ENCODE measurements around the gene RARA. TPM values are rescaled to one million over a fixed set of nuclear protein-coding genes. Genes with fewer than 3 reads are reported as not detected.

The RARA gene
- polyA plus RNA-seq, 3 donors = 37.7 to 41.5 (median 40.2) TPM

DNA sequence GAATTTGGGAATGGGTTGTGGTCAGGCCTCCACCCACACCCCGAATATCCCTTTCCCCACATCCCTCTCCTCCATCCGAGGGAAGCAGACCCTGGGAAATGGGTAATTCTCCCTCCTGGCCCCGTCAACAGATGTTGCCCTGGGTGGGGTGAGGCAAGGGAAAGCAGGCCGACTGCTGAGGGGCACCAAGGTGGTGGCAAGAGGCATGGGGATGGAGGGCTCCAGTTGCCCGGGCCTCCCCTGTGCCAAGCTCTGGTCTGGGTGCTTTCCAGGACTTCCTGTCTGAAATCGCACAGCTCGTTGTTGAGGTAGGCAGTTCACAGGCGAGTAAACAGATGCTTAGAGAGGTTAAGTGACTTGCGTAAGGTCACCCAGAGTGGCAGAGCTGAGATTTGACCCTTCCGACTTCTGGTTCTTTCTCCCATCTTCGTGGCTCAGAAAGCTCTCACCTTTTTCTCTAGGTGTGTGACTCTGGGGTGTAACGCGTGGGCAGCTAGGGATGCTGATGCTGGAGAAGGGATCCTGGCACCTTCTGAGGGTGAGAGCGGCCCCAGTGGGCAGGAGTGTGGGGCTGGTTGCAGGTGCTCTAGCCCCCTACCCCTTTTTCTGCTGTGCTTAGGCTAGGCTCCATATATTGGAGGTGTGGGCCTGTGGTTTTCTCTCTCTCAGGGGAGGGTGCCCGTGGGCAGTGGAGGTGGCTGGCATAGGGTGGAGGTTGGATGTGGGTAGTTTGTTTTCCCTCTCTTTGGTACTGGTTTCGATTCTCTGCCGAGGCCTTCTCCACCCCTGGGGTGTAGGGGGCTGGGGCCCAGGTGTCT lies 17.2 kb downstream of the RARA start:
- DNase-seq = no peak

DNA sequence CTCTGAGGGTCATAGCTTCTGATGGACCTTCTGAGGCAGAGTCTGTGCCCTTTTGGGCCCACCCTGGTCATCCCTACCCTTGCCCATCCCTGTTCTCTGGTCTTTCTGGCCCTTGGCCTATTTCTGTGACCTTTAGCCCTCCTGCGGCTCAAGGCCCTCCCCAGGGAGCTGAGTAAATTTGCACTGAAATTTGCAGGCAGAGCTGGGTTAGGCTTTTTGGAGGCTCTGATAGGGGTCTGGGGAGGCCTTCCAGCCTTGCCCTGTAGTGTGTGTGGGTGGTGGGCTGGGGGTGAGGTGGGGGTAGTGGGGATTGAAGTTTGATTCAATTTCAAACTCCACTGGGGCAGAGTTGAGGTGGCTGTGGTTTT lies 17.8 kb downstream of the RARA start:
- DNase-seq = no peak

DNA sequence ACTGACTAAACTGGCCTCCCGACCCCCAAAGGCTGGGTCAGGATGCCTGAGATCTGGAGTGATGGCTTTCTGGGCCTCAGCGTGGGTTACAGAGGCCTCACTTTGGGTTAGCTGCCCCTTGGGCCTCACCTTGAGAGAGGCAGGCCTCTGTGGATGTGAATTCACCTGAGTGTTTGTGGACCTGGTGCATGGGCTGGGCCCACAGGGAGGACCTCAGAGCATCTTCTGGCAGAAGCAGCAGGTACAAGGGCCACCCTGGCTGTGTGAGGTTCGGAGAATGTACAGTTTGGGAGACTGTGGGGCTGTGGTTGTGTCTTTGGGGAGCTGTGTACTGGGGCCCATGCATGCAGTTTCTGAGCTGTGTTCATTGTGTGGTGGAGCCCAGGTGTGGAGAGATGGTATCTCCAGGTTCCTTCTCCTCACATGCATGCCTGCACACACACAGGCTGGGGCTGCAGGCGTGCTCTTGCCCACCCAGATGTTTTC lies 18.3 kb downstream of the RARA start:
- no peak for DNase-seq

DNA sequence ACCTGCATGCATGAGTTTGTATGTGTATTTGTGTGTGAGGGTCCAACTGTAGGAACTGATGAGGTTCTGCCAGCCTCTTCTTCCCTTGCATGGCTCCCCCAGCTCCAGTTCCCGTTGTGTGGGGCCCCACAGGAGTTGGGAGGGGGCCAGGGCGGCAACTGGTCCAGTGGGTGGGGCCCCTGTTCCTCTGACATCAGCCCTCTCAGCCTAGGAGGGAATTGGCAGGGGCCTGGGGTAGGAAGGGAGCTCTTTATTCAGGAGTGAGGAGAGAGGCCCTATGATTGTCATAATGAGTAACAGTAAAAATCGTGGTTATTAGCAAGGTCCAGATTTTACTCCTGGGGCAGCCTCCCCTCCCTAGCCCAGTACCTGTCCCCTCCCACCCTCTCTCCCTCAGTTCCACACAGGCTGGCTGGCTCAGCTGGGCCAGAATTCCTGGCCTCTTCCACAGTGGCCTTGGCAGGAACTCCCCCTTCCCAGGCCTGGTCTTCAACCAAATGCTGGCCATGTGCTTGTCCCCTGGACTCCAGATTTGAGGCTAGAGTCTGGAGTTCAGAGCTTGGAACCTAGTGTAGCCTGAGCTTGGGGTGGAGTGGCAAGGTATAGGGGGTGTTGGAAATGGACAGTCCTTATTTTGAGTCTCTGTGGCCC lies 18.9 kb downstream of the RARA start:
- no peak for DNase-seq

- no peak for DNase-seq
Observed at GRCh38 chr17:40328386-40328766, 19.4 kb downstream of the RARA start.

GRCh38 chr17:40329839-40330794 lies 21.1 kb downstream of the RARA start:
- DNase-seq = no peak

- DNase-seq = no peak
Observed at GRCh38 chr17:40330850-40331470, 22.0 kb downstream of the RARA start.

- DNase-seq = no peak
Observed at GRCh38 chr17:40331743-40332641, 23.0 kb downstream of the RARA start.

GRCh38 chr17:40333781-40334448 lies 24.9 kb downstream of the RARA start:
- no peak for DNase-seq

GRCh38 chr17:40335620-40336019 lies 26.6 kb downstream of the RARA start:
- DNase-seq = no peak

DNA sequence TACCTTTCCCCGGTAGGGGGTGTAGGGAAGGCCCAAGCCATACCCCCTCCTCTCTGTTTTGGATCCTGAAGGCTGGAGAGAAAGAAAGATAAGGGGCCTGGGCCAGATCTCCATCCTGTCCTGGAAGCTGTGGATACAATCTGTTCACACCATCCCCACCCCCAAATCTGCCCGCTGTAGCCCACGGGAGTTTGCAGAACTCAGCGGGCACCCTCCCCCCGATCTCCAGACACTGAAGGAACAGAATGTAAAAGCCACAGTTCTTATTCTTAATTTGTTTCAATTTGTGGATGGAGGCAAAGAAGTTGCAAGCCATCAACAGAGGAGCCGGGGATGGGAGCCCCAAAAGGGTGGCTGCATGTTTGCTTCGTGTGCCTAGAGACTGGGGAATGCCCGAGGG lies 28.4 kb downstream of the RARA start:
- DNase-seq = no peak

DNA sequence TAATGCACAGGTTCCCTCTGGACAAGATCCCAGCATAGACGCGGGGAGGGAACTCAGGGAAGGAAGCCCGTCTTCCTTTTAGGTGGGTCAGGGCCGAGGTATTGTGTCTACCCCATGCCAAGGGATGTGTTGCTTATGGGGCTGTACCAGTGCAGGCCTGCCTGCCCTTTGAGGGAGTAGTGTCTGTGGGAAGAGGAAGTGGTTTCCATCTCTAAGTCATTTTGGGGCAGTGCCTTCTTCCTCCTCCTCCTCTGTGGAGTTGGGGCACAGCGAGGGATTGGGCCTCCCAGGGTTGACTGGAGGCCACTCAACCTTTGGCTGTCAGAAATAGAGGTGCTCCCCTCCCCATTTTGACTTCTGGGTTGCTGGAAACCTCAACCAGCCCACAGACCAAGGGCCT lies 29.1 kb downstream of the RARA start:
- no peak for DNase-seq

DNA sequence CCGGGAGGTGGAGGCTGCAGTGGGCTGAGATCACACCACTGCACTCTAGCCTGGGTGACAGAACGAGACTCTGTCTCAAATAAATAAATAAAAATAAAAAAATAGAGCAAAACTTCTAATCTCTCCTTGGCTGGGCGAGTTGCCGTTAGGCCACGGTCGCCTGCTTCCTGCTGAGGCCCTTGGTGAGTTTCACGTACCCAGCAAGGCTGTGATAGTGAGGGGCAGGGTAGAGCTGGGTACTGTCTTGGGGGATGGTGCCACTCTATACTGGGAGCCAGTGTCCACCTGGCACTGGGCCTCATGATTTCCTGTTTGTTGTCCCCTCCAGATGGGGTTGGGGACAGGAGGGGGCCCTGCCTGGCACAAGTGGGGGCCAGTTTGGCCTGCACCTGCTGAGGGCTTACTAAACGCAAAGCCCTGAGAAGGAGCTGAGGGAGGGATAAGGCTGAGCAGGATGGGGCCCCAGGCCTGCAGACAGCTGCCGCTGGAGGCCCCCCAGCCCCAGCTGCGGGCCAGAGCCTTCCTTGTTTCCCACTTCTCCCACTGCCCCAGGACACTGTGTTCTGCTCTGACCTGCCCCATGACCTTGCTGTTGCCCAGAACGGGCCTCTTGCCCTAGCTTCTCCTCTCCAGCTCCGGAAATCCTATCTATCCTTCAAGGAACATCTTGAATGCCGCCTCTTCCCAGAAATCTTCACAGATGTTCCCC lies 30.1 kb downstream of the RARA start:
- no peak for DNase-seq

- DNase-seq = no peak
Observed at GRCh38 chr17:40340327-40340726, 31.3 kb downstream of the RARA start.

DNA sequence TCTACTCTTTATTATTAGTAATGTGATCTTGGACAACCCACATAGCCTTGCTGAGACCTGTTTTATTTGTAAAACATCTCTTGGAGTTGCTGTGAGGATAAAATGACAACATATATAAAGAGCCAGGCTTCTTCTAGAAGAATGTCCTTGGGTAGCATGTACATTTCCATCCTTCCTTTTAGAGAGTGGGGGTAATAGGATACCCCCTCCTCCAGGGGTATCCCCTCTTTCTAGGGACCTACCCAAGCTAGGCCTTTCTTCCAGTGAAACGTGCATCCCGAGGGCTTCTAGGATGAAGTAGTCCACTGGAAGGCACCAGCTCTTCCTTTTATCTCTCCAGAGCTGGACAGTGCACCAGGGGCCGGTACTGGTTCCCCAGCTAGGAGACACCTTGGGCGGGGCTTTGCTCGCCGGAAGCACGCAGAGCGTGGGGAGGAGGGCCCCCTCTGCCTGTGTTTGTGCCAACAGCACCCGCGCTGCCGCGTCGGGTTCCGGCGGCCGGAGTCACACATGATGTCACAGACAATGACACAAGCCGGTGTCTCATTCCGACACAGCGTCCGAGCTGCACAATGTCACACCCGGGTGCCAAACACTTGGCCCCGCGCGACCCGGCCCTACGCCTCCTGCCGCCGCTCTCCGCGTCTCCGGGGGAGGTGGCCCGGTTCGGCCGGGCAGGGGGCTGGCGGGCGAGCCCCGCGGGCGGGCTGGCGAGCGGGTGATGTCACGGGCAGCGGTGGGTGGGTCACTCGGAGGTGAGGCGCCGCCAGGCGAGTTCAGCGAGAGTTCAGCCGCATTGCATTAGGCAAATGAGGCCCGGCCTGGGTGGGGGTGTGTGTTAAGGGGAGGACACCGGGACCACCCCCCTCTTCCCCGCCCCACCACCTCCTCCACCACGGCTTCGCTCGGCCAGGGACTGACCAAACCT lies 32.2 kb downstream of the RARA start:
- DNase-seq = peak; percentile 86

DNA sequence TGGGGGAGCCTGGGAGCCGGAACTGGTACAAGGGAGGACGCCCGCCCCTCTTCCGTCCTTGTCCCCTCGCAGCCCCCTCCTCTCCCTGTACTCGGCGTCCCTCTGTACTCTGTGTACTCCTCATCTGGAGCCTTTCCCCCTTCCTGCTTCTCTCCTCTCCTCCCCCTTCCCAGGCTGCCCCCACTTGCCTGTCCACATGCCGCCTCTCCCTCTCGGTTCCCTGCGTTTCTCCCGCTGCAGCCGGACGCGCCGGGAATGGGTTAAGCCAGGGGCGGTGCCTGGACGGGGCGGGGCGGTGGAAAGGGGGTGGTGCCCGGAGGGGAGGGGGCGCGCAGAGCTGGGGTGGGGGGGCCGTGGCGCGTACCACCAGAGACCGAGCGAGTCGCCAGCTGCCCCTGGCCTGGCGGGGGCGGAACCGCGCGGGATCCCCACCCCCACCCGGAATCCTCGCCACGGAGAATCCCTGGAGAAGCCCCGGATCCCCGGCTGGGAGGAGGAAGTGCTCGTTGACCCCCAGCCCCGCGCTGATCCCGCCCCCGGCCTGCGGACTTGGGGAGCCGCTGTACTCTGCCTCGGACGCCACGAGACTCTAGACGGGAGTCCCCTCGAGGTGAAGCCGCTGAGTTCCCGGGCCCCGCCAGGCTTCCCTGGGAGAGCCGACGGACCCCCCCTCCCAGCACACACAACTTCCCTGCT lies 33.0 kb downstream of the RARA start:
- peak; percentile 85 for DNase-seq

DNA sequence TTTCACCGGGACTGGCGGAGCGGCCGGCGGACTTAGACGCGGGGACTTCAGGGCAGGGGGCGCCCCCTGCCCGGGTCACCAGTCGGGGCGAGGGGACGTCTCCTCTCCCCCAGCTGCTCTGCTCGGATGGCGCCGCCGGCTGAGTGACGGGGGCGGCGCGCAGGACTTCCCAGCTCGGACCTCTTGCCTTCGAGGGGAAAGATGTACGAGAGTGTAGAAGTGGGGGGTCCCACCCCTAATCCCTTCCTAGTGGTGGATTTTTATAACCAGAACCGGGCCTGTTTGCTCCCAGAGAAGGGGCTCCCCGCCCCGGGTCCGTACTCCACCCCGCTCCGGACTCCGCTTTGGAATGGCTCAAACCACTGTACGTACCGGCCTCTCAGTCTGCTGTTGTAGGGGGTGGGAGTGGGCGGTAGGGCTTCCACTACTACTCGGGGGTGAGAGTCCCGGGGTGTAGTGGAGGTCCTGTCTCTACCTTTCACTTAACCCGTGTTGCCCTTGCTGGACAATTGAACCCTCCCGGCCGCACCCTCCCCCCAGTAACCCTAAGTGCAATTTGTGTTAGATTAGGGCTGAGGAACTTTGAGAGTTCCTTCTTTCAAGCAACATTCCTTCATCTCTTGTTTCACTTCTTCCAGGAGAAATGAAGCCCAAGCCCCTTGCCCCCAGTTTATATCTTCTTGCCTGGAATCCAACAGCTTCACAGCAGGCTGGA lies 33.7 kb downstream of the RARA start:
- DNase-seq = no peak

Measured in renal pelvis (tissue), 4 donors.